ENCODE data around the gene ZAR1. TPM values are rescaled to one million over a fixed set of nuclear protein-coding genes. Genes with fewer than 3 reads are reported as not detected.

The ZAR1 gene
- total RNA-seq, 2 donors from 2014 or later, result not detected

DNA sequence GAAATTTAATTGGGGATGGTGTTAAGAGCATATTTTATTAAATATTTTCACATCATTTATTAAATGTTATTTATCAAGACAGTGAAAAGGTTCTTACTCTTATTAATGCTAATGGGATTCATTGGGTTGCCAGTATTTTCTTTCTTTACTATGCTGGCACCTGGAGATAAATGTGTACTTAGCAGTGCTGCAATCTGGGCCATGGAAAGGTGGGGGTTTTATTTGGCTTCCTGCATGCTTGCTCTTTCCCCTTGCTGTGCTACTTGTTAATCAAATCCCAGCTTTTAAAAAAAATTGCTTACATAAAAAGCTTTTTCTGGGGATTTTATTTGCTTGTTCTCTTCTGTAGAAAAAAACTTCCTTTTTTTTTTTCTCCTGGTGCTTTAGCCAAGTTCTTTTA lies 48.3 kb downstream of the ZAR1 start:
- TF ChIP-seq, protein P1, sequence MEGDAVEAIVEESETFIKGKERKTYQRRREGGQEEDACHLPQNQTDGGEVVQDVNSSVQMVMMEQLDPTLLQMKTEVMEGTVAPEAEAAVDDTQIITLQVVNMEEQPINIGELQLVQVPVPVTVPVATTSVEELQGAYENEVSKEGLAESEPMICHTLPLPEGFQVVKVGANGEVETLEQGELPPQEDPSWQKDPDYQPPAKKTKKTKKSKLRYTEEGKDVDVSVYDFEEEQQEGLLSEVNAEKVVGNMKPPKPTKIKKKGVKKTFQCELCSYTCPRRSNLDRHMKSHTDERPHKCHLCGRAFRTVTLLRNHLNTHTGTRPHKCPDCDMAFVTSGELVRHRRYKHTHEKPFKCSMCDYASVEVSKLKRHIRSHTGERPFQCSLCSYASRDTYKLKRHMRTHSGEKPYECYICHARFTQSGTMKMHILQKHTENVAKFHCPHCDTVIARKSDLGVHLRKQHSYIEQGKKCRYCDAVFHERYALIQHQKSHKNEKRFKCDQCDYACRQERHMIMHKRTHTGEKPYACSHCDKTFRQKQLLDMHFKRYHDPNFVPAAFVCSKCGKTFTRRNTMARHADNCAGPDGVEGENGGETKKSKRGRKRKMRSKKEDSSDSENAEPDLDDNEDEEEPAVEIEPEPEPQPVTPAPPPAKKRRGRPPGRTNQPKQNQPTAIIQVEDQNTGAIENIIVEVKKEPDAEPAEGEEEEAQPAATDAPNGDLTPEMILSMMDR (IDR thresholded peaks at IDR 0.05), result no peak
- Histone ChIP-seq H3K27me3 (no peaks in the 10 kb centered on the region), H3K4me1 (no peaks in the 10 kb centered on the region), H3K9me3 (no peaks in the 10 kb centered on the region), H3K4me3 (no peak overlapping the region), H3K36me3 (peaks cover 64% of the 10 kb centered on the region), H3K27ac (no peak overlapping the region)
- no peak for DNase-seq (ENCODE audit: low spot score)

DNA sequence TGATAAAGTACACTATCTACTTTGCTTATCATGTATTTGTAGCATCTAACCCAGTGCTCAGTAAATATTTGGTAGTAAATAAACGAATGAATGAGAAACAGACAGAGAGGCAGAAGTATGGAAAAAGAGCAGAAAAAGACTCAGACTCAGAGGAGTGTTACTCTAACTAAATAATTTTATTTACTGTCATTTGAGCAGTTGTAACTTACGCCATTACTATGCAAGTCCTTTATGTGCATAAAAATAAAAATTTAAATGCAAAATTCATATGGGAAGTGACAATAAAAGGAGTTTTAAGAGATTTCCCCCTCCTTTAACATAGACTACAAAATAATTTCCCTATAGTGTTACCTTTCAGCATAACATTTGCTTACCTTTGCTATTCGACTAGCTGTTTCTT lies 49.5 kb downstream of the ZAR1 start:
- TF ChIP-seq, protein P1 (IDR thresholded peaks at IDR 0.05), result no peak
- no peaks in the 10 kb centered on the region for H3K9me3 ChIP-seq
- no peaks in the 10 kb centered on the region for H3K27me3 ChIP-seq
- no peak overlapping the region for H3K4me3 ChIP-seq
- H3K36me3 ChIP-seq, result peaks cover 63% of the 10 kb centered on the region
- H3K27ac ChIP-seq, result no peak overlapping the region
- H3K4me1 ChIP-seq, result no peaks in the 10 kb centered on the region
- no peak for DNase-seq (ENCODE audit: low spot score)

DNA sequence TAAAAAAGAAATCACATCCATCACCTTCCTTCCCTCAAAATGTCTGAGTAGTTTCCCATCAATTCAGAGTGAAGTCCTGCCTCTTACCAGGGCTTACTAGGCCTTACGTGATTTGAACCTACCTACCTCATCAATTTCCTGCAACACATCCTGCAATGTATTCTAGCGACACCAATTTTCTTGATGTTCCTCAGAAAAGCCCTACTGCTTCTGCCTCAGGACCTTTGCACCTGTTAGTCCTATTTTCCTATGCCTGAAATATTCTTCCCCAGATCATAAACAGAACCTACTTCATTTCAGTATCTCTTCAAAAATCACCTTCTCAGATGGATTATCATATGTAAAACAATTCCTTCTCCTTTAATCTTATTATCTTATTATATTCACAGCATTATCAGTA lies 52.8 kb downstream of the ZAR1 start:
- TF ChIP-seq, protein P1 (IDR thresholded peaks at IDR 0.05), result no peak
- Histone ChIP-seq H3K27ac (no peak overlapping the region), H3K27me3 (no peaks in the 10 kb centered on the region), H3K4me1 (no peaks in the 10 kb centered on the region), H3K36me3 (peaks cover 67% of the 10 kb centered on the region), H3K9me3 (no peaks in the 10 kb centered on the region), H3K4me3 (no peak overlapping the region)
- no peak for DNase-seq (ENCODE audit: low spot score)

DNA sequence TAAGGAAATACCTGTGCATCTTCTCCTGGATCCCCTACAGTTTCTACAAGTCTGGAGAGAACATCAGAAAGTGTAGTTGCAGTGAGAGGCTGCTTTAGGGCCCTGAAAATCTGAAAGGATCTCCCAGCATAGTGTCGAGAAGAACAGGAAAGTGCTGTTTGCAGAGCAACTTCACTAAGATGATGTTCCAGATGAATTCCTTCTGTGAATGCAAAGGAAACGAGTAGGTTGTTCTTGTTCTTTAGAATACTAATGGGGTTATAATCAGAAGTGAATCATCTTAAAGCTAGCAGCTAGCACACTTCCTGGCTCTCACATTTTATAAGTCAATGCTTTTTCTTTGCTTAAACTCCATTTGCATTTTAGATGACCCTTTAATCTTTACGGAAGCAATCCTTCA lies 53.7 kb downstream of the ZAR1 start:
- Histone ChIP-seq H3K9me3 (no peaks in the 10 kb centered on the region), H3K27me3 (no peaks in the 10 kb centered on the region), H3K36me3 (peaks cover 71% of the 10 kb centered on the region), H3K4me3 (no peak overlapping the region), H3K27ac (no peak overlapping the region), H3K4me1 (no peaks in the 10 kb centered on the region)
- no peak for DNase-seq (ENCODE audit: low spot score)
- TF ChIP-seq, protein P1 (IDR thresholded peaks at IDR 0.05), result no peak

Other genes starting within 250 kb of the ZAR1 start
- 1 to 10 TPM; 1.1 to 1.3 TPM for gene TEC, start 220.4 kb upstream of the ZAR1 start, total RNA-seq
- gene SLAIN2, start 148.7 kb upstream of the ZAR1 start, total RNA-seq, result 100 to 1,000 TPM in 1 of 2 donors, 10 to 100 TPM in 1; 82.1 to 199 TPM
- not detected for gene SLC10A4, start 6.9 kb upstream of the ZAR1 start, total RNA-seq

Measured in right atrium auricular region (tissue), 2 donors.